KOPT-K1 (cell line): ENCODE data around the gene DYRK4.
"Not testable (repeated sequence)": the region's sequence is repeated elsewhere in the genome, so short reads cannot be mapped to it uniquely, and the experiment has no call there.

Experiments
- H3K27ac ChIP-seq: fragments of 200-600 bp; sonication (generic); 2 replicates; pipeline ENCODE4 v1.5.1; 2016; ENCODE audit warnings: antibody characterized with exemption, mild to moderate bottlenecking, low read depth, low read length; ENCODE audit not compliant: poor library complexity, severe bottlenecking
- H3K36me3 ChIP-seq: fragments of 200-600 bp; sonication (generic); 2 replicates; pipeline ENCODE4 v1.5.1; 2017; ENCODE audit warnings: antibody characterized with exemption, mild to moderate bottlenecking, low read length, moderate library complexity; ENCODE audit not compliant: insufficient read depth
- H3K9me3 ChIP-seq: fragments of 200-600 bp; sonication (generic); 2 replicates; pipeline ENCODE4 v1.5.1; 2017; ENCODE audit warnings: antibody characterized with exemption, low read length, mild to moderate bottlenecking; ENCODE audit not compliant: insufficient read depth, poor library complexity, severe bottlenecking

DYRK4 gene, protein sequence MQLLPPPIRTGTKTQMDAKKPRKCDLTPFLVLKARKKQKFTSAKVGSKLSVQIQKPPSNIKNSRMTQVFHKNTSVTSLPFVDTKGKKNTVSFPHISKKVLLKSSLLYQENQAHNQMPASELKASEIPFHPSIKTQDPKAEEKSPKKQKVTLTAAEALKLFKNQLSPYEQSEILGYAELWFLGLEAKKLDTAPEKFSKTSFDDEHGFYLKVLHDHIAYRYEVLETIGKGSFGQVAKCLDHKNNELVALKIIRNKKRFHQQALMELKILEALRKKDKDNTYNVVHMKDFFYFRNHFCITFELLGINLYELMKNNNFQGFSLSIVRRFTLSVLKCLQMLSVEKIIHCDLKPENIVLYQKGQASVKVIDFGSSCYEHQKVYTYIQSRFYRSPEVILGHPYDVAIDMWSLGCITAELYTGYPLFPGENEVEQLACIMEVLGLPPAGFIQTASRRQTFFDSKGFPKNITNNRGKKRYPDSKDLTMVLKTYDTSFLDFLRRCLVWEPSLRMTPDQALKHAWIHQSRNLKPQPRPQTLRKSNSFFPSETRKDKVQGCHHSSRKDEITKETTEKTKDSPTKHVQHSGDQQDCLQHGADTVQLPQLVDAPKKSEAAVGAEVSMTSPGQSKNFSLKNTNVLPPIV

DNA sequence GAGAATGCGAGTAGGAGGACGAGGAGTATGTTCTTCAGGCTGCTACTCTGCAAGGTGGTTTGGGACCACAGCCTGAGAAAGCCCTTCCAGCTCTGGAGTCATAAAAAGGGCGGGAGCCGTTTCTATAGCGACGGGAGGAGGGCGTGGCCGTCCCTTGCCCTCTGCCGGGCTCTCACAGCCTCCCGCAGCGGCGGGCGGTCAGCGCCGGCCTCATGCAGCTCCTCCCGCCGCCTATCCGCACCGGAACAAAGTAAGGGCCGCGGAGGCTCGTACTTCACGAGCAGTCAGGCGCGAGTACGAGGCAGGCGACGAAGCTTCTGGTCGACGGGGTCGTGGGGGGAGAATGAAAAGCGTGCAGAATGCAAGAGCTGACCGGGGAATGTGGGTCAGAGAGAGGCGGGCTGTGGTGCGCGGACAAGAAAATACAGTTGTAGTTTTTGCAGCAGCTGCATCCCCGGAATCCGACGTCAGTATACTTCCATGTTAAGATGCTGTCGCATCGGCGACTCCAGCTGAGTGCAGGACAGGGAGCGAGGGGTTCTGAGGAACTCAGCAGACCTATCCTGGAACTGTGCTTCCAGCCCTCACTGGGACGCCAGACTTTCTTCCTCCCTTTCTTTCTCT, at the start of gene DYRK4:
DYRK4 (plus strand) TSS at position 175 of the 624 bp plus-strand sequence; CDS start at position 213, 38 bp downstream.
- H3K9me3 ChIP-seq: no peaks in the 10 kb centered on the region
- H3K36me3 ChIP-seq: peaks cover 61% of the 10 kb centered on the region
- H3K27ac ChIP-seq: no peak within 1 kb of the TSS

DNA sequence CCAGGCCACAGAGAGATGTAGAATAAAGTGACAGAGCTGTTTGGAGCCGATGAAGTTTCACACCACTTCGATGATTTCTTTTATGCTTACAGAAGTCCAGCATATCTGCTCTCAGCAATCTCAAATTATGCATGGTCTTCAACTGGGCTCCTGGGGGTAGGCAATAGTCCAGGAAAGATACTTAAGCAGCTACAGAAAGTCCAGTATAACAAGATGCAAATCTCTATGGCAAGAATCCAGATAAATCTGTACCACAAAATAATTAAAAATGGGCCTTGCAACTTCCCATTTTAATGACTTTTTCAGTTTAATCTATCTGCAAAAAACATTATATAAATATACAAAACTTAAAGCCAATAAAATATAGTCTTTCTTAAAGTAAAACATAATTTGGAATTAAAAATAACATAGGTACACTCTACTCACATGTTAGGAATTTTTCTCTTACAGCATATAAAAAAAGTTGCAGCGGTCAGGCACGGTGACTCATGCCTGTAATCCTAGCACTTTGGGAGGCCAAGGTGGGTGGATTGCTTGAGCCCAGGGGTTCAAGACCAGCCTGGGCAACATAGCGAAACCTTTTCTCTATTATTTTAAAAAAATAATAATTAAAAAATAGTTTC, 43.8 kb upstream of the DYRK4 start:
- H3K9me3 ChIP-seq: no peaks in the 10 kb centered on the region
- H3K27ac ChIP-seq: no peak overlapping the region
- peaks cover 45% of the 10 kb centered on the region for H3K36me3 ChIP-seq

DNA sequence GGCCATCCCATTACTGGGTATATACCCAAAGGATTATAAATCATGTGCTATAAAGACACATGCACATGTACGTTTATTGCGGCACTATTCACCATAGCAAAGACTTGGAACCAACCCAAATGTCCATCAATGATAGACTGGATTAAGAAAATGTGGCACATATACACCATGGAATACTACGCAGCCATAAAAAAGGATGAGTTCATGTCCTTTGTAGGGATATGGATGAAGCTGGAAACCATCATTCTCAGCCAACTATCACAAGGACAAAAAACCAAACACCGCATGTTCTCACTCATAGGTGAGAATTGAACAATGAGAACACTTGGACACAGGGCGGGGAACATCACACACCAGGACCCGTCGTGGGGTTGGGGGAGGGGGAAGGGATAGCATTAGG, 38.6 kb upstream of the DYRK4 start:
- not testable (repeated sequence) for H3K9me3 ChIP-seq, H3K27ac ChIP-seq
- H3K36me3 ChIP-seq: peaks cover 53% of the 10 kb centered on the region

DNA sequence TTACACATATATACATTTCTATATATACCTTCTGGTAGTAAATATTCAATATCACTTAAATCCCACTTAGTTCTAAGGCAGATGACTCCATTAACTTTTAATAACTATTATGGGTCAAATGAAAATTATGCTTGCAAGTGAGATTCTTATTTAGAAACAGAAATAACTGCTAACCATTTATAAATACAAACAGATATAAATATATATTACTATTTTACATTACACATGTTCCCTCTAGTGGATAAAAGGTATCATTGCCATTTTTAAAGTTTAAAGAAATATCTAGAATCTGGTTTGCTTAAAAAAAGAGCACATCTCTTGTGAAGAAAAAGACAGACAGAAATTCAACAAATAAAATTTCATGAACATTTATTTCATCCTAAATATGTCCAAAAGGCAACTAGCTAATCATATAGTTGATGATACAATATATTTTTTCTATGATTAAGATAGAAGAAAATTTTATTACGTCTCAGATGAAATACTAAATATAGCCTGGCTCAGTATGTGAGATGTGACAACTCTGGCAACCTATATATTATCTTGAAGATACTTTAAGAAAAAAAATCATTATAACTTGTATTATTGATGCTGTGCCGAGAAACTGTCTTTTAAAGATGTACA, 35.0 kb upstream of the DYRK4 start:
- Histone ChIP-seq H3K27ac (no peak overlapping the region), H3K9me3 (no peaks in the 10 kb centered on the region), H3K36me3 (peaks cover 62% of the 10 kb centered on the region)

DNA sequence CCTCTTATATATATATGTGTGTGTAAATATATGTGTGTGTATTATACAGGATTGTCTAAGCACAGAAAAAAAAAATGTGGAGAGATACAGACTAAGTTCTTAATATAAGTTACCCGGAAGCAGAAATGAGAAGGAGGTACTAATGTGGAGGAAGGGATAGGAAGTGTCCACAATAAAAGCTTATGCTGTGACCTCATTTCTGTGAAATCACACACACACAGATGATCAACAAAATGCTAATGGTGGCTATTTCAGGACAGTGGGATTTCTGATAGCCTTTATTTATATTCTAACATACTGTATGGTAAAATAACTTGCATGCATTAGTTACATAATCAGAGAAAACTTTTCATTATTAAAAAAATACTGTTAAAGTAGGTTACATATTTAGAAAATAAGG, 31.8 kb upstream of the DYRK4 start:
- Histone ChIP-seq H3K9me3 (no peaks in the 10 kb centered on the region), H3K36me3 (peaks cover 69% of the 10 kb centered on the region), H3K27ac (no peak overlapping the region)

DNA sequence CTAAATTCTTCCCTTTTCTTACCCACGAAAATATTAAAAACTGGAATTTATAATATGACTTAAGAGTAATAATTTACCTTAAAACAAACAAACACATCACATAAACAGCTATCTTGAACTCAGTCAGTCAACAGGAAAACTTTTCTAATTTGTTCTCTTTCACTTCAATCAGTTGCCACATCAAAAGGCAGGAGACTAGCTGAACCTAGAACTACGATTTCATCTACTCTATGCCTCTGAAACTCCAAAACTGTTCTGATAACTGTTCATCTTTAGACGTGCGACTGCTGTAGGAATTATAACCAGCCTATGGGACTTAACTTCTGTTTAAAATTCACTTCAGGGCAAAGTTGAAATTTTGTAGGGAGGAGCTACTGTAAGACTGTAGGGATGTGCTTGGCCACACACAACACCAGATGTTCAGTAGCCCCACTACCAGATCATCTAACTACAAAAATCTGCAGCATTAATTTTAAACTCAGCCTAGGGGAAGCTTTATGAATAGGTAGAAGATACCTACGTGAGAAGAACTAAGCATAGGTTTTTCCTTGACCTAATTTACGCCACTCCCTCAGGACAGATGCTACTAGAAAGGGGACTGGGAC, 30.9 kb upstream of the DYRK4 start:
- H3K9me3 ChIP-seq: no peaks in the 10 kb centered on the region
- H3K36me3 ChIP-seq: peaks cover 66% of the 10 kb centered on the region
- H3K27ac ChIP-seq: no peak overlapping the region

DNA sequence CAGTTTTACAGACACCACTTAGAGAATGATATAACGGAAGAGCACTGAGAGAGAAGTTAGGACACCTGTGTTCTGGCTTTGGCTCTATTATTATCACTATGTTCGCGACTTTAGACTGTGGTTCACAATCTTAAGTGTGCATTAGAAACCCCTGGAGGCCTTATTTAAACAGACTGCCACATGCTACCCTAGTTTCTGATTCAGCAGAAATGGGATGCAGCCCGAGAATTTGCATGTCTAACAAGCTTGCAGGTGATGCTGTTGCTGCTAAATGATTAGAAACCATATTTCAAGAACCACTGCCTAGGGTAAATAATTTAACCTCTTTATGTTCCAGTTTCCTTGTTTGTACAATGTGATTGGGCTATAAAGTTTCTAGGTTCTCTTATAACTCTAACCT, 26.9 kb upstream of the DYRK4 start:
- no peaks in the 10 kb centered on the region for H3K9me3 ChIP-seq
- no peak overlapping the region for H3K27ac ChIP-seq
- peaks cover 48% of the 10 kb centered on the region for H3K36me3 ChIP-seq

DNA sequence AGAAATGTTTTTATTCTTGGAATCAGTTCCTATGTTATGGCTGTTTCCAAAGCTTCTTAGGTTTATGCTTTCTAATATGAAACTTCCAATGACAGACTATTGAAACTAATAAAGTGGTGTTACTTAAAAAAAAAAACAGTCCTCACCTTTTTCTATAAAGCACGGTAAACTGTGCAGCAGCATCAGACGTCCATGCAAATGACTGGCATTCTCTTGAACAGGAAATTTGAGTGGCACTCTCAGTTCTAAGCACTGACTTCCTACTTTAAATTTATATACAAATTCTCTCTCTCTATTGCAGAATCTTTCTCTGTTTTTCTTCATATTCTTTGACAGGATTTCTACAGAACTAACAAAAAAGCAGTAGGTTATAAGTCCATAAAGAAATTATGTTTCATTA, 26.1 kb upstream of the DYRK4 start:
- Histone ChIP-seq H3K36me3 (peaks cover 42% of the 10 kb centered on the region), H3K9me3 (no peaks in the 10 kb centered on the region), H3K27ac (no peak overlapping the region)

DNA sequence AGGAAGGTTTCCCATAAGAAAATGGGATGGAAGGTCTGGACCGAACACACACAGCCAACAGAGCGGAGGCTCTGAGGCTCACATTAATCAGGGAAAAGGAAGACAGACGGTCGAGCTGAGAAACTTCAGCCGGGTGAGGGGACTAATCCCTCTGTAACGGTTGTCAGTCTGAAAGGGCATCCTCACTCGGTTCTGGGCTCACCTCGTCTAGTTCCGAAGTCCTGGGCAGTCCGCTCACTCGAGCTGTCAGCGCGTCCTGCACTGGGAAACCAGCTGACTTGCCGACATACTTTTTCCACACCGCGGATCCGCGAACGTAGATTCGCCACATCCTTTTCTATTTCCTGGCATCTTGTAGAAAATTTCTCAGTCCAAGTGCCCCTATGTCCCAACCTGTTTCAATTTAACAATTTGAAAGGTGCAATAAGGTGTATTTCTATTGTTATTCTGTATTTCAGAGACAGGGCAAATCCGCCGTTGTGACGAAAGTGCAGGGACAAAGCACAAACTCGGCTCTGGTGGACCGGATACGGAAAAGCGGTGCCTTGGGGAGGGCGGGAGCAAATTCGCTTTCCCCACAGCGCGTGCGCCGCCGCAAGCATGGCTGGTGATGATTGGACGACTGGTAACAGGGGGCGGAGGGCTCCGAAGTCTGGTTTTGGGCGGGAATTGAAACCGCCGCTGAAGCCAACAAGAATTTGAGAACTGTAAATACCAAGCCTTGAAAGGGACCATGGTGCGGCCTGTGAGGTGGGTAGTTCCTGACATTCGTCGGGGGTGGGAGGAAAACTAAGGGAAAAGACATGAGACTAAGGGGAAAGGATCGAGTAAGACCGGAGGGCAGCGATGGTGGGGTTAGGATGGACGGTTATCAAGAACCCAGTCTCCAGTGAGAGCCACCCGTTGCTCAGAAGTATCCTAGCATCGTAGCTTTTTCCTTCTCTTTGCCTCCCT, 23.5 kb upstream of the DYRK4 start, which contains the start of gene RAD51AP1:
RAD51AP1 (plus strand) TSS at position 684 of the 954 bp plus-strand sequence; CDS start at position 734, 50 bp downstream.
- Histone ChIP-seq H3K27ac (peak within 1 kb of the TSS; percentile 91), H3K36me3 (peaks cover 41% of the 10 kb centered on the region), H3K9me3 (no peaks in the 10 kb centered on the region)

DNA sequence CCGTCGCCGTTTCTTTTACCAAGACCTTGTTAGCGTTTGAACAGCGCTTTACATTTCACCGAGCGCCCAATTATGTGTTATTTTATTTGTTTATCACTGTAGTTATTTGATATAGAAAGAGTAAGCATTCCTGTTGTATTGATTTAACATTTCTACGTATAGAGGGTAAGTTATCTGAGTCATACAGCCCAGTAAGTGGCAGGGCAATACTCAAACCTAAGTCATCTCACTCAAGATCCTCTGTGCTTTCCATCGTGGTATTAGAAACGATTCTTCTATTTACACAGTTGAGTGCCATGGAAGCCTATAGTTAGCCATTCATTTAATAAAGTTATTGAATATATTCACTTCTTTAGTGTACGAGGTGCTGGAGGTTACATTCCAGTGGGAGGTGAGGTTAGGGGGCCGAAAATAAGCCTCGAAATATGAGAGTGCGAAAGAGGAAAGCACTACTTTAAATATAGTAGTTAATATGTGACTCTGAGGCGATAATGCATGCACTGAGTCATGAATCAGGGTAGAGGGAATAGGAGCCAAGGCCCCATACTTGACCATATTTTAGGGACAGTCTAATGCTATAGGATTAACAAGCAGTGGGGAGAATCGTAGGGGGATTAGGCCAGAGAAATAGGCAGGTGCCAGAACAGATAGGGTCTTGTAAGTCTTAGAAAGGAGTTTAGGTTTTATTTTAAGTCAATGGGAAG, 22.7 kb upstream of the DYRK4 start:
- H3K36me3 ChIP-seq: peaks cover 44% of the 10 kb centered on the region
- no peaks in the 10 kb centered on the region for H3K9me3 ChIP-seq
- peak overlapping the region; percentile 91 for H3K27ac ChIP-seq

DNA sequence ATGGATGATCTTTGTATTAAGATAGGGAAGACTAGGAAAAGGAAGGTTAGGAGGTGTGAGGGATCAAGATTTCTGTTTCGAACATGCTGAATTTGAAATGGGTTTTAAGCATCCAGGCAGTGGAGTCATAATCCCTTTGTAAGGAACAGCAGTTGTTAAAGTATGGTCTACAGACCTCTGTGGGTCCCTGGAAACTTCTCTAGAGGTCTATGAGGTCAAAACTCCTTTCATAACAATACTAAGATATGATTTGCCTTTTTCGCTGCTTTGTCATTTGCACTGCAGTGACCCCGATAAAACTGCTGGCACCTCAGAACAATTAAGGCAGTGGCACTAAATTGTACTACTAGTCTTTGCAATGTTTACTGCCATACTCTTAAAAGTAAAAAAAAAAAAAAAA, 21.8 kb upstream of the DYRK4 start:
- Histone ChIP-seq H3K9me3 (no peaks in the 10 kb centered on the region), H3K36me3 (peaks cover 44% of the 10 kb centered on the region), H3K27ac (peak overlapping the region; percentile 91)

DNA sequence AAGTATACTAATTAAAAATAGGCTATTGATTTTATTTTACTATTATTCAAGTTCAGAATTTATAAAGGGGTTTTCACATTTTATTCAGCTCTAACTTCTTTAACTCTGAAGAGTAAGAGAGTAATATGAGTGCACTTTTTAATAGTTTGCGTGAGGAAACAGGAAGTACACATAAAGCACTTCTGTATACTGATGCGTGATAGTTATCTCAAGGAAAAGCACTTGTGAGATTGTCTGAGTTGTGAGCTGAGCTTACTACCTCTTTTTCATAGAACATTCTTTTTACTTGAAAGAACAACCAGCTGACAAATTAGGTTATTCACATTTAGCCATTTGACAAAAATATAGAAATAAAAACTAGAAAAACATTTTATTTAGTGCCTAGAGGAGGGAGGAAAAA, 21.4 kb upstream of the DYRK4 start:
- peak overlapping the region; percentile 91 for H3K27ac ChIP-seq
- H3K36me3 ChIP-seq: peaks cover 47% of the 10 kb centered on the region
- no peaks in the 10 kb centered on the region for H3K9me3 ChIP-seq

DNA sequence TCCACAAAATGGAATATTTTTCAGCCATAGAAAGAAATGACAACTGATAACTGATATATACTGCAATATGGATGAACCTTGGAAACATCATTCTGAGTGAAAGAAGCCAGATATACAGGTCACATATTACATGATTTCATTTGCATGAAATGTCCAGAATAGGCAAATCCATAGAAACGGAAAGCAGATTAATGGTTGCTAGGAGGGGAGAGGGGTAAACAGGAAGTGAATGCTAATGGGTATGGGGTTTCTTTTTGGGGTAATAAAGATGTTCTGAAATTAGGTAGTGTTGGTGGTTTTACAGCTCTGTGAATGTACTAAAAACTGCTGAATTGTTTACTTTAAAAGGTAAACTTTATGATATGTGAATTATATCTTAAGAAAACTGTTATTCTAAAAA, 16.8 kb upstream of the DYRK4 start:
- Histone ChIP-seq H3K27ac (no peak overlapping the region), H3K36me3 (peaks cover 92% of the 10 kb centered on the region), H3K9me3 (no peaks in the 10 kb centered on the region)
